ENCODE results near the gene ATP6AP1.

ATP6AP1 gene

DNA sequence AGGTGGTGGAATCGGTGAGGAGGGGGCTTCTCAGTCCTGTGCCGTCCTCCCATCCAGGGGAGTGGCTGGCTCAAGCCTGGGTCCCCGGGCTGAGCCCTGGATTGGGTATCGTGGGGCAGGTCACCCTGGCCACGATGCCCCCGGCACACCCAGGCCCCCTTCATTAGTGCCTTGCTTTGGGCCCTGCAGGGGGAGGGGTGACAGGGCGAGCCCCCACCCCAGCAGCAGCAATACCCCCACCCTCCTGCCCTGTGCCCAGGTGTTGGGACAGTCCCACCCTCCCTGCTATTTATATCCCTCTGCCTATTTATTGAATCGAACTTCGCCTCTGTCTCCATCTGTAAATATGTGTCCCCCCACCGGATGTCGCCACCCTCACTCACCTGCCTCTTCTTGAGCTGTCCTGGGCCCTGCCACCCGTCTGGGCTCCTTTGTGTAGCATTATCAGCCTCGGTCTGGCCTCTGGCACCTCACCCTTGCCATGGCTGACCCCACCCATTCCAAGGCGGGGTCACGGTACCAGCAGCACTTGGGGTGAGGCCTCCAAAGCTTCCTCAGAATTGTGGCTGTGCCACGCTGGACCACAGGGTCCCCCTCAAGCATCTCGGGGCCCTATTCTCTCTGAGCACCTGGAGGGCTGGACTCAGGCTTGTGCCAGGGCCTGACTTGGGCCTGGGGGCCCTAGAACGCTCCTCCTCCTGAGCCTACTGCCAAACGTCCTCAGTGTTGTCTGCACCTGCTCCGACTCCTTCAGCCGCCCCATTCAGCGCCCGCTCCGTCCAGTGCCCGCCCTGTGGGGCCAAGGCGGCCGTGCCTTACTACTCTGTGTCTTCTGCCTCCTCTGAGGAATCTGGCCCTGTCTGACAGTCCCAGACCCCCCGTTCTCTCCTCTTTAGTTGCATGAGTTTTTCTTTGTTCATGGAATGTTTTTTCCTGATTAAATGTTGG, 44.5 kb downstream of the ATP6AP1 start:
- no peak for DNase-seq

- DNase-seq: no peak
These were observed 45.2 kb downstream of the ATP6AP1 start for GRCh38 chrX:154473683-154474082.

GRCh38 chrX:154476821-154477220, 48.3 kb downstream of the ATP6AP1 start:
- no peak for DNase-seq

DNA sequence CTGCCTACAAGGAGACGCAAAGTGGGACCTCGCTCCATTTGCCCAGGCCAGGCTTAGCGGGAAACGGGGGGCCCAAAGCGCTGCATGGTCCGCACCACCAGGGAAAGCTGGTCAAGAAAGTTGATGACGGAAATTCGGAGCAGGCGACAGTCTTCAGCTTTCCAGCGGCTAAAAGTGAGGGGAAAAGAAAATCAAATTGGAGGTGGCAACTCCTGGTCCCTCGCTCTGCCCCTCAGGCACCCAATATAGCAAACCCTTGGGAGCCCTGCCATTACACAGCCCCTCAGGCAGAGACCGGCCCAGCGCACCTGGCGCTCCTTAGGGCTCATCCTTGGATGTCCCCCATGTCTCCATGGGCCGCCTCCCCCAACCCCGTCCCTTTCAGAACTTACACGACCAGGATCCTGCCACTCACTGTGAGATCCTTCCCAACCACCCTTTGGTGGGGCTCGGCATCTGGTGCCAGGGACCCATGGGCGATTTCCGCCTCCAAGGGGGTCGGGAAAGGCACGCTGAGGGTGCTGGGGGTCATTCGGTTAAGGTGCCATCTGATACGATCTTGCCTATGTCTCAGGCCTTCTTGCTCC, 49.5 kb downstream of the ATP6AP1 start:
- DNase-seq: no peak

- peak; percentile 82 to 92 (median 89) for DNase-seq
These were observed 50.5 kb downstream of the ATP6AP1 start, which contains the start of gene LAGE3 for GRCh38 chrX:154478728-154479622. Gene LAGE3, minus strand, starts transcription at chrX:154479281. Its CDS starts 366 bp downstream, at chrX:154478915.

DNA sequence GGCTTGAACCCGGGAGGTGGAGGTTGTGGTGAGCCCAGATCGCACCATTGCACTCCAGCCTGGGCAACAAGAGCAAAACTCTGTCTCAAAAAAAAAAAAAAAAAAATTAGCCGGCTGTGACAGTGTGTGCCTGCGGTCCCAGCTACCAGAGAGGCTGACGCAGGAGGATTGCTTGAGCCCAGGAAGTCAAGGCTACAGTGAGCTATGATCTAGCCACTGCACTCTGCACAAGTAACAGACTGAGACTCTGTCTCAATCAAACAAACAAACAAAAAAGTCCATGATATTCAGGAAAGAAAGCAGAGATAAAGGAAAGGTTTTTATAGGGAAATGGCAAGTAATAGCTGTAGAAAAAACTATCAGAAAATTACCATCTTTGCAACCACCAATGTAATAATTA, 52.7 kb downstream of the ATP6AP1 start:
- no peak for DNase-seq

DNA sequence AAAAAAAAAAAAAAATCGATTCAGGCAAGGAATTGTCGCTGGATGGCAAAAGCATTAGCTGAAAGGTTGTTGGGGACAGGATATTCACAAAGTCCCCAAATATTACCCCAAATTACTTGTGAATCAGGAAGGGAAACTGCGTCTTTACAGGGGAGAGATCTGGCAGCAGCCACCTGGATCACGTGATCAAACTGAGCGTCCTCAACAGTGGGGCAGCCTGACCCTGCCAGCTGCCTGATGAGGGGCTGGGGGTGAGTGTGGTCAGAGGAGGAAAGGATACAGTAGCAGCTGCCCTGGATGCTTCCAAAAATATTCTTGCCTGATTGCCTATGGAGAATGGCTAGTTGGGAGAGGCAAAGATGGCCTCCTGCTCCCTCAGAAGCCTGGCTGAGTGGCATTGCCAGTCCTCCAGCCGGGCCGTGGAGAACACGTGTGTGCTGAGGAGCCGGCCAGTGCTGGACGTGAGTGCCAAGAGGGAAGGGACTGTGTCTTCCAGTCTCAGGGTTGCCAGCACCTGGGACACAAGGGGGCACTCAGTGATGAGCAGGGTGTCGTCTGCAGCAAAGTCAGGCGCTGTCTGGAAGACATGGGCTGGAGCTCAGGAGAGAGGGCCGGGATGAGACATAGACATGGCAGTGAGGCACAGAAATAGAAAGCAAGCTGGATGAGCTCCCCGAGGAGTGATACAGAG, 53.6 kb downstream of the ATP6AP1 start:
- no peak for DNase-seq

DNA sequence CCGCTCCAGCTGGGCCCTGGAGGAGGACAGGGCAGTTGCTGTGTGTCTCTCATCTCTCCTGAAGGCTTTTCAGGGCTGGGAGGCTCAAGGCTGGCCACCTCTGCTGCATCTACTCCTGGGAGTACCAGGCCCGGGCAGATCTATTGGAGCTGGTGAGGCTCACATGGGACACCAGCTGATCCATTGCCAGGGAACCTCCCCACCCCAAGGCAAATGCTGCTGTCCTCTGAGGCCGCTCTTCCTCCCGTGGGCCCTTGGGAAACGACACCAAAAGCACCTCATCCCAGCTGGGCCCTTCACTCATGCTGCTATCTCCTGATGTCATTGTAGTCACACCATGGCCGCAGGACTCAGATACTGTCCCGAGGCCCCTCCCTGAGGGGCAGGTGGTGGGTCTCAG, 54.3 kb downstream of the ATP6AP1 start:
- DNase-seq: no peak

GRCh38 chrX:154483325-154483724, 54.8 kb downstream of the ATP6AP1 start:
- no peak for DNase-seq

GRCh38 chrX:154484255-154485149, 56.0 kb downstream of the ATP6AP1 start:
- no peak for DNase-seq

GRCh38 chrX:154485150-154486051, 56.9 kb downstream of the ATP6AP1 start:
- no peak for DNase-seq

GRCh38 chrX:154486052-154486395, 57.5 kb downstream of the ATP6AP1 start:
- peak in 4 of 5 donors; percentile 15 to 31 (median 26) for DNase-seq

Data from T-helper 1 cell (primary cell).